ENCODE data around the gene MRM2.

DNA sequence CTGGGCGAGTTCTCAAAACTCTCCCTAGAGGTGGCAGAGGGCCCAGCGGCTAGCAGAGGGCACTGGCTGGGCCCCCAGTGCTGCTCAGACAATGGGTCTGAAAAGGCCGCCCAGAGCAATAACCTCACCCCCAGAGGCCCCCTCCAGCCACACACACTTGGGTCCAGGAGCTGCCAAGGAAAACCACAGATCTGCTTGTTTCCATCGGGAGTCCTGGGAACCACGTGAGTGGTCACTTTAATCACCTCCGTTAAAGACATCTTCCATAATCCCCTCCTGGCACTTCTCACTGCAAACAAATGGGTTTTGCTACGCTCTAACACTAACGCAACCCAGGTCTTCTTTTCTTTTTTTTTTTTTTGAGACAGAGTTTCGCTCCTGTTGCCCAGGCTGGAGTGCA, 30.0 kb upstream of the MRM2 start:
- TF ChIP-seq, protein P1, sequence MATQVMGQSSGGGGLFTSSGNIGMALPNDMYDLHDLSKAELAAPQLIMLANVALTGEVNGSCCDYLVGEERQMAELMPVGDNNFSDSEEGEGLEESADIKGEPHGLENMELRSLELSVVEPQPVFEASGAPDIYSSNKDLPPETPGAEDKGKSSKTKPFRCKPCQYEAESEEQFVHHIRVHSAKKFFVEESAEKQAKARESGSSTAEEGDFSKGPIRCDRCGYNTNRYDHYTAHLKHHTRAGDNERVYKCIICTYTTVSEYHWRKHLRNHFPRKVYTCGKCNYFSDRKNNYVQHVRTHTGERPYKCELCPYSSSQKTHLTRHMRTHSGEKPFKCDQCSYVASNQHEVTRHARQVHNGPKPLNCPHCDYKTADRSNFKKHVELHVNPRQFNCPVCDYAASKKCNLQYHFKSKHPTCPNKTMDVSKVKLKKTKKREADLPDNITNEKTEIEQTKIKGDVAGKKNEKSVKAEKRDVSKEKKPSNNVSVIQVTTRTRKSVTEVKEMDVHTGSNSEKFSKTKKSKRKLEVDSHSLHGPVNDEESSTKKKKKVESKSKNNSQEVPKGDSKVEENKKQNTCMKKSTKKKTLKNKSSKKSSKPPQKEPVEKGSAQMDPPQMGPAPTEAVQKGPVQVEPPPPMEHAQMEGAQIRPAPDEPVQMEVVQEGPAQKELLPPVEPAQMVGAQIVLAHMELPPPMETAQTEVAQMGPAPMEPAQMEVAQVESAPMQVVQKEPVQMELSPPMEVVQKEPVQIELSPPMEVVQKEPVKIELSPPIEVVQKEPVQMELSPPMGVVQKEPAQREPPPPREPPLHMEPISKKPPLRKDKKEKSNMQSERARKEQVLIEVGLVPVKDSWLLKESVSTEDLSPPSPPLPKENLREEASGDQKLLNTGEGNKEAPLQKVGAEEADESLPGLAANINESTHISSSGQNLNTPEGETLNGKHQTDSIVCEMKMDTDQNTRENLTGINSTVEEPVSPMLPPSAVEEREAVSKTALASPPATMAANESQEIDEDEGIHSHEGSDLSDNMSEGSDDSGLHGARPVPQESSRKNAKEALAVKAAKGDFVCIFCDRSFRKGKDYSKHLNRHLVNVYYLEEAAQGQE (IDR thresholded peaks at IDR 0.05; ENCODE audit: insufficient read depth in 1 of 2, low read depth in 2 of 2, low read length in 1 of 2), result no peak
- TF ChIP-seq, protein P2, sequence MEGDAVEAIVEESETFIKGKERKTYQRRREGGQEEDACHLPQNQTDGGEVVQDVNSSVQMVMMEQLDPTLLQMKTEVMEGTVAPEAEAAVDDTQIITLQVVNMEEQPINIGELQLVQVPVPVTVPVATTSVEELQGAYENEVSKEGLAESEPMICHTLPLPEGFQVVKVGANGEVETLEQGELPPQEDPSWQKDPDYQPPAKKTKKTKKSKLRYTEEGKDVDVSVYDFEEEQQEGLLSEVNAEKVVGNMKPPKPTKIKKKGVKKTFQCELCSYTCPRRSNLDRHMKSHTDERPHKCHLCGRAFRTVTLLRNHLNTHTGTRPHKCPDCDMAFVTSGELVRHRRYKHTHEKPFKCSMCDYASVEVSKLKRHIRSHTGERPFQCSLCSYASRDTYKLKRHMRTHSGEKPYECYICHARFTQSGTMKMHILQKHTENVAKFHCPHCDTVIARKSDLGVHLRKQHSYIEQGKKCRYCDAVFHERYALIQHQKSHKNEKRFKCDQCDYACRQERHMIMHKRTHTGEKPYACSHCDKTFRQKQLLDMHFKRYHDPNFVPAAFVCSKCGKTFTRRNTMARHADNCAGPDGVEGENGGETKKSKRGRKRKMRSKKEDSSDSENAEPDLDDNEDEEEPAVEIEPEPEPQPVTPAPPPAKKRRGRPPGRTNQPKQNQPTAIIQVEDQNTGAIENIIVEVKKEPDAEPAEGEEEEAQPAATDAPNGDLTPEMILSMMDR (IDR thresholded peaks at IDR 0.05), result no peak
- TF ChIP-seq POLR2AphosphoS5 (IDR thresholded peaks at IDR 0.05; ENCODE audit: low read depth, low read length) (no peak), SIN3A (IDR thresholded peaks at IDR 0.05; ENCODE audit: borderline replicate concordance, insufficient read depth, low read depth, low read length) (no peak)
